ENCODE measurements around the gene PAQR8. TPM values are rescaled to one million over a fixed set of nuclear protein-coding genes. Genes with fewer than 3 reads are reported as not detected.

Gene PAQR8
- total RNA-seq, 3 donors from 2014 or later: 1.4 to 3.4 (median 2.6) TPM

GRCh38 chr6:52335576-52335975 is 26.4 kb upstream of the PAQR8 start:
- DNase-seq (no peak), ATAC-seq (no peak)
- Mint-ChIP-seq H3K4me3 (no peak overlapping the region), H3K4me1 (ENCODE audit: low read depth) (peaks cover 63% of the 10 kb centered on the region), H3K9me3 (no peaks in the 10 kb centered on the region), H3K27me3 (ENCODE audit: low read depth) (no peaks in the 10 kb centered on the region), H3K36me3 (ENCODE audit: insufficient read depth) (no peaks in the 10 kb centered on the region)

- no peaks in the 10 kb centered on the region for H3K9me3 Mint-ChIP-seq
- H3K36me3 Mint-ChIP-seq (ENCODE audit: insufficient read depth): no peaks in the 10 kb centered on the region
- ATAC-seq (no peak), DNase-seq (no peak)
- no peak overlapping the region for H3K4me3 Mint-ChIP-seq
- peaks cover 62% of the 10 kb centered on the region for H3K4me1 Mint-ChIP-seq (ENCODE audit: low read depth)
- H3K27me3 Mint-ChIP-seq (ENCODE audit: low read depth): no peaks in the 10 kb centered on the region
Observed at GRCh38 chr6:52336919-52337561, 24.9 kb upstream of the PAQR8 start.

GRCh38 chr6:52337633-52338290 is 24.2 kb upstream of the PAQR8 start:
- H3K4me1 Mint-ChIP-seq (ENCODE audit: low read depth): peaks cover 60% of the 10 kb centered on the region
- H3K36me3 Mint-ChIP-seq (ENCODE audit: insufficient read depth): no peaks in the 10 kb centered on the region
- no peaks in the 10 kb centered on the region for H3K27me3 Mint-ChIP-seq (ENCODE audit: low read depth)
- ATAC-seq: no peak
- H3K4me3 Mint-ChIP-seq: no peak overlapping the region
- DNase-seq: no peak
- H3K9me3 Mint-ChIP-seq: no peaks in the 10 kb centered on the region

- Mint-ChIP-seq H3K36me3 (ENCODE audit: insufficient read depth) (no peaks in the 10 kb centered on the region), H3K4me1 (ENCODE audit: low read depth) (peaks cover 34% of the 10 kb centered on the region), H3K9me3 (no peaks in the 10 kb centered on the region), H3K4me3 (no peak overlapping the region), H3K27me3 (ENCODE audit: low read depth) (no peaks in the 10 kb centered on the region)
- DNase-seq (no peak), ATAC-seq (no peak)
Observed at GRCh38 chr6:52340603-52340880, 21.4 kb upstream of the PAQR8 start.

- Mint-ChIP-seq H3K9me3 (no peaks in the 10 kb centered on the region), H3K27me3 (ENCODE audit: low read depth) (no peaks in the 10 kb centered on the region), H3K4me3 (no peak overlapping the region), H3K4me1 (ENCODE audit: low read depth) (peaks cover 22% of the 10 kb centered on the region), H3K36me3 (ENCODE audit: insufficient read depth) (no peaks in the 10 kb centered on the region)
- ATAC-seq (no peak), DNase-seq (no peak)
Observed at GRCh38 chr6:52341561-52342260, 20.2 kb upstream of the PAQR8 start.

- H3K4me1 Mint-ChIP-seq (ENCODE audit: low read depth): peaks cover 9% of the 10 kb centered on the region
- H3K9me3 Mint-ChIP-seq: no peaks in the 10 kb centered on the region
- no peaks in the 10 kb centered on the region for H3K36me3 Mint-ChIP-seq (ENCODE audit: insufficient read depth)
- DNase-seq (no peak), ATAC-seq (no peak)
- no peaks in the 10 kb centered on the region for H3K27me3 Mint-ChIP-seq (ENCODE audit: low read depth)
- no peak overlapping the region for H3K4me3 Mint-ChIP-seq
Observed at GRCh38 chr6:52345311-52345710, 16.6 kb upstream of the PAQR8 start.

- H3K36me3 Mint-ChIP-seq (ENCODE audit: insufficient read depth): no peaks in the 10 kb centered on the region
- ATAC-seq (no peak), DNase-seq (no peak)
- H3K9me3 Mint-ChIP-seq: no peaks in the 10 kb centered on the region
- H3K27me3 Mint-ChIP-seq (ENCODE audit: low read depth): no peaks in the 10 kb centered on the region
- no peak overlapping the region for H3K4me3 Mint-ChIP-seq
- peaks cover 19% of the 10 kb centered on the region for H3K4me1 Mint-ChIP-seq (ENCODE audit: low read depth)
Observed at GRCh38 chr6:52346503-52346902, 15.4 kb upstream of the PAQR8 start.

- ATAC-seq: no peak
- H3K36me3 Mint-ChIP-seq (ENCODE audit: insufficient read depth): no peaks in the 10 kb centered on the region
Observed at GRCh38 chr6:52347818-52348217, 14.1 kb upstream of the PAQR8 start.

GRCh38 chr6:52351879-52352238 is 10.1 kb upstream of the PAQR8 start:
- Mint-ChIP-seq H3K4me1 (ENCODE audit: low read depth) (peaks cover 21% of the 10 kb centered on the region), H3K9me3 (no peaks in the 10 kb centered on the region), H3K4me3 (no peak overlapping the region), H3K36me3 (ENCODE audit: insufficient read depth) (no peaks in the 10 kb centered on the region), H3K27me3 (ENCODE audit: low read depth) (no peaks in the 10 kb centered on the region)
- no peak for DNase-seq
- no peak for ATAC-seq

More at GRCh38 chr6:52347818-52348217, 14.1 kb upstream of the PAQR8 start:
- no peaks in the 10 kb centered on the region for H3K27me3 Mint-ChIP-seq (ENCODE audit: low read depth)
- no peak overlapping the region for H3K4me3 Mint-ChIP-seq
- H3K4me1 Mint-ChIP-seq (ENCODE audit: low read depth): peaks cover 21% of the 10 kb centered on the region
- no peaks in the 10 kb centered on the region for H3K9me3 Mint-ChIP-seq
- no peak for DNase-seq

- Mint-ChIP-seq H3K9me3 (no peaks in the 10 kb centered on the region), H3K36me3 (ENCODE audit: insufficient read depth) (no peaks in the 10 kb centered on the region), H3K4me3 (no peak overlapping the region), H3K4me1 (ENCODE audit: low read depth) (peaks cover 21% of the 10 kb centered on the region), H3K27me3 (ENCODE audit: low read depth) (no peaks in the 10 kb centered on the region)
- ATAC-seq (peak; percentile 27 to 28), DNase-seq (no peak)
Observed at GRCh38 chr6:52352239-52353018, 9.5 kb upstream of the PAQR8 start.

GRCh38 chr6:52356017-52356416 is 5.9 kb upstream of the PAQR8 start:
- Mint-ChIP-seq H3K4me3 (no peak overlapping the region), H3K36me3 (ENCODE audit: insufficient read depth) (no peaks in the 10 kb centered on the region), H3K9me3 (no peaks in the 10 kb centered on the region), H3K27me3 (ENCODE audit: low read depth) (no peaks in the 10 kb centered on the region), H3K4me1 (ENCODE audit: low read depth) (peaks cover 16% of the 10 kb centered on the region)
- DNase-seq: no peak
- ATAC-seq: no peak

GRCh38 chr6:52359403-52359802 is 2.5 kb upstream of the PAQR8 start:
- Mint-ChIP-seq H3K27me3 (ENCODE audit: low read depth) (no peaks in the 10 kb centered on the region), H3K36me3 (ENCODE audit: insufficient read depth) (no peaks in the 10 kb centered on the region), H3K4me1 (ENCODE audit: low read depth) (peaks cover 25% of the 10 kb centered on the region), H3K4me3 (no peak overlapping the region), H3K9me3 (no peaks in the 10 kb centered on the region)
- DNase-seq (no peak), ATAC-seq (no peak)

- peaks cover 31% of the 10 kb centered on the region for H3K4me1 Mint-ChIP-seq (ENCODE audit: low read depth)
- no peak overlapping the region for H3K4me3 Mint-ChIP-seq
- ATAC-seq (no peak), DNase-seq (no peak)
- H3K36me3 Mint-ChIP-seq (ENCODE audit: insufficient read depth): no peaks in the 10 kb centered on the region
- H3K9me3 Mint-ChIP-seq: no peaks in the 10 kb centered on the region
- H3K27me3 Mint-ChIP-seq (ENCODE audit: low read depth): no peaks in the 10 kb centered on the region
Observed at GRCh38 chr6:52360028-52360427, 1.9 kb upstream of the PAQR8 start.

GRCh38 chr6:52360601-52361413 is 1.1 kb upstream of the PAQR8 start:
- no peaks in the 10 kb centered on the region for H3K9me3 Mint-ChIP-seq

More at GRCh38 chr6:52360601-52361413, 1.1 kb upstream of the PAQR8 start:
- Mint-ChIP-seq H3K4me3 (peak overlapping the region; percentile 84), H3K4me1 (ENCODE audit: low read depth) (peaks cover 34% of the 10 kb centered on the region), H3K27me3 (ENCODE audit: low read depth) (no peaks in the 10 kb centered on the region), H3K36me3 (ENCODE audit: insufficient read depth) (no peaks in the 10 kb centered on the region)
- no peak for ATAC-seq
- DNase-seq: no peak

Data from activated T-cell treated with anti-CD3 and anti-CD28 coated beads, Interleukin-2, amount 50 U/mL, for 4 hours (primary cell).